GF-D8 (cell line): Measurements from ENCODE around the gene TCEA3.
A peak's percentile ranks its signal among the peaks of the same experiment; 100 is the strongest.

Source experiments
- DNase-seq: peaks from one replicate; lab custom pipeline; 2025; lab: John Stamatoyannopoulos, UW

Gene TCEA3

GRCh38 chr1:23421343-23421742, 3.2 kb downstream of the TCEA3 start:
- no peak for DNase-seq

- no peak for DNase-seq
Measured at GRCh38 chr1:23420778-23421177, 3.8 kb downstream of the TCEA3 start.

GRCh38 chr1:23419180-23419579, 5.4 kb downstream of the TCEA3 start:
- no peak for DNase-seq

GRCh38 chr1:23417570-23417969, 7.0 kb downstream of the TCEA3 start:
- no peak for DNase-seq

GRCh38 chr1:23416964-23417363, 7.6 kb downstream of the TCEA3 start:
- DNase-seq, result no peak

GRCh38 chr1:23408797-23409290, 15.7 kb downstream of the TCEA3 start:
- no peak for DNase-seq

GRCh38 chr1:23407016-23407630, 17.4 kb downstream of the TCEA3 start:
- DNase-seq, result no peak

- DNase-seq, result no peak
Measured at GRCh38 chr1:23405946-23406345, 18.6 kb downstream of the TCEA3 start.

- DNase-seq, result peak; percentile 84
Measured at GRCh38 chr1:23403735-23404486, 20.6 kb downstream of the TCEA3 start.

- DNase-seq, result no peak
Measured at GRCh38 chr1:23403355-23403734, 21.2 kb downstream of the TCEA3 start.

GRCh38 chr1:23403038-23403336, 21.6 kb downstream of the TCEA3 start:
- DNase-seq, result no peak

- no peak for DNase-seq
Measured at GRCh38 chr1:23402286-23403037, 22.1 kb downstream of the TCEA3 start.

GRCh38 chr1:23401313-23401712, 23.2 kb downstream of the TCEA3 start:
- no peak for DNase-seq

GRCh38 chr1:23400324-23401114, 24.0 kb downstream of the TCEA3 start:
- DNase-seq, result no peak

GRCh38 chr1:23399229-23399628, 25.3 kb downstream of the TCEA3 start:
- no peak for DNase-seq

- no peak for DNase-seq
Measured at GRCh38 chr1:23397908-23398307, 26.6 kb downstream of the TCEA3 start.

- DNase-seq, result no peak
Measured at GRCh38 chr1:23396380-23396779, 28.2 kb downstream of the TCEA3 start.

- no peak for DNase-seq
Measured at GRCh38 chr1:23395849-23396248, 28.7 kb downstream of the TCEA3 start.

- no peak for DNase-seq
Measured at GRCh38 chr1:23395154-23395724, 29.3 kb downstream of the TCEA3 start.

GRCh38 chr1:23394684-23395083, 29.9 kb downstream of the TCEA3 start:
- no peak for DNase-seq

GRCh38 chr1:23394181-23394580, 30.4 kb downstream of the TCEA3 start:
- no peak for DNase-seq

- DNase-seq, result no peak
Measured at GRCh38 chr1:23393706-23394105, 30.8 kb downstream of the TCEA3 start.
